Heart left ventricle (tissue), 13 donors: ENCODE measurements around the gene KIRREL3.

Experiments used
- POLR2A ChIP-seq, 2 donors: fragments of 450-650 bp; IDR thresholded peaks; one replicate each; pipeline ENCODE4 v1.6.1; 2017; ENCODE audit warnings: antibody characterized with exemption in 2 of 2, mild to moderate bottlenecking in 2 of 2, moderate library complexity in 2 of 2
- TF ChIP-seq, protein P1 (sequence below), 12 donors: fragments of 200-600 bp; sonication (generic) in 4 of 12; IDR thresholded peaks; one replicate each; pipeline versions ENCODE4 v1.5.0 to v1.8.0; 2018 to 2022; ENCODE audit warnings: antibody characterized with exemption in 12 of 12, mild to moderate bottlenecking in 5 of 12
- donor health status: ischemic (EF 13 %, LVEDD 7.1; RV severe dilation, severe dysfunction).
- donor health status: DM: no; HTN: yes; CAD: no.
- donor health status: DM: no; HTN: no; CAD: no.
- donor health status: ischemic (EF 25% LVEDD 6.9; RV normal size, moderate dysfunction).
- donor health status: ischemic (EF 25% LVEDD 5.7; RV mildly dilated, moderate dysfunction).
- donor health status: ischemic (EF 35%, LVEDD 5.7; RV mildly dilated, moderate dysfunction).
- donor health status: nonischemic (EF 11% LVEDD 7.7; RV severe dilation, severe dysfunction).
- donor health status: DM: yes; HTN: yes; CAD: no.
- donor health status: PGD.
- donor health status: ischemic (EF 29% LVEDD 5.4; RV normal size, mild dysfunction).
- donor health status: nonischemic (EF 23%, LVEDD 6.1; RV moderate dilation, normal function).

DNA sequence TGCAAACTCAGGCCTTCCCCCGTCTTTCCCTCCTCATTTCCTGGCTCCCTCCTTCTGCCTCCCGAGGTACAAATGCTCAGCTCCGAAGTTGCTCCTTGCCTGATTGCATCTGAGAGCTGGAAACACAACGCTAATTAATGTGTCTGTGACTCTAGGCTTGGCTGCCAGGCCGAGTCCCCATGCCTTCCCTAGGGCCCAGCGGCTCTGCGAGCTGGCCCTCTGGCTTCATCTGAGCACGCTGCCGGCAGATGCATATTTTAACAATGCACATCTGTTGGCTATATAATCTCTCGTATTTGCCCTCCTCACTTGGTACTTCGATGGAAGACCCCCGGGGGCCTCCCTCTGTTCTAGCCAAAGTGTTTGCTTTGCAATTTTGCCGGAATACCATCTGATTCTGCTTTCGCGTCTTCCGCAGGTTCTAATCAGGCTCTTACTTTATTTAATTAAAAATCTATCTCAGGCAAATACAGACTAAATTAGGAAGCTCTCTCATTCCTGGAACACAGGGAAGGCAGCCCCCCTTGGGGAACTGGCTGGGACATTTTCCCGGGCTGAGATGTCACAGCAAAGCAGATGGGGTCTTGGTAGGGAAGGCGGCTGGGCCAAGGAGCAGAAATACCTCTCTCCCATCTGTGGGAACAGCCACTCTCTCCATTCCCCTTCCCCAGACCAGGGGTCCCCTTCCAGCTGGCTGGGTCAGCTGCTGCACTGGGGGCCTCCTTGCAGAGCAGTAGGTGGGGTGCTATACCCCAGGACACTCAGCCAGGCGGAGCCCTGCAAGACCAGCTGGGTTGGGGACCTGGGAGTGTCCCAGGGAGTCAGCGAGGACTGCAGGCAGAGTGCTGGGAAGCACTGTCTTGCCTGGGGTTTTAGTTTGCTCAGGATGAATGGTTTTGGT lies 482.2 kb downstream of the KIRREL3 start:
- TF ChIP-seq, protein P1, sequence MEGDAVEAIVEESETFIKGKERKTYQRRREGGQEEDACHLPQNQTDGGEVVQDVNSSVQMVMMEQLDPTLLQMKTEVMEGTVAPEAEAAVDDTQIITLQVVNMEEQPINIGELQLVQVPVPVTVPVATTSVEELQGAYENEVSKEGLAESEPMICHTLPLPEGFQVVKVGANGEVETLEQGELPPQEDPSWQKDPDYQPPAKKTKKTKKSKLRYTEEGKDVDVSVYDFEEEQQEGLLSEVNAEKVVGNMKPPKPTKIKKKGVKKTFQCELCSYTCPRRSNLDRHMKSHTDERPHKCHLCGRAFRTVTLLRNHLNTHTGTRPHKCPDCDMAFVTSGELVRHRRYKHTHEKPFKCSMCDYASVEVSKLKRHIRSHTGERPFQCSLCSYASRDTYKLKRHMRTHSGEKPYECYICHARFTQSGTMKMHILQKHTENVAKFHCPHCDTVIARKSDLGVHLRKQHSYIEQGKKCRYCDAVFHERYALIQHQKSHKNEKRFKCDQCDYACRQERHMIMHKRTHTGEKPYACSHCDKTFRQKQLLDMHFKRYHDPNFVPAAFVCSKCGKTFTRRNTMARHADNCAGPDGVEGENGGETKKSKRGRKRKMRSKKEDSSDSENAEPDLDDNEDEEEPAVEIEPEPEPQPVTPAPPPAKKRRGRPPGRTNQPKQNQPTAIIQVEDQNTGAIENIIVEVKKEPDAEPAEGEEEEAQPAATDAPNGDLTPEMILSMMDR (IDR thresholded peaks at IDR 0.05), result no peak
- no peak for TF ChIP-seq POLR2A (IDR thresholded peaks at IDR 0.05)
